Epithelial cell of proximal tubule (primary cell): ENCODE results near the gene ASIC4. TPM values are rescaled to one million over a fixed set of nuclear protein-coding genes. Genes with fewer than 3 reads are reported as not detected.

Source experiments
- DNase-seq: peaks from one replicate; pipeline ENCODE4 v3.0.0-alpha.2; 2011; ENCODE audit warnings: low read depth
- H3K4me3 ChIP-seq: 2 replicates; pipeline ENCODE4 v1.5.1; 2011; ENCODE audit warnings: low read depth, mild to moderate bottlenecking, low read length
- total RNA-seq: library from RNA; depleted of rRNA; stranded (reverse); fragments of >200 nt; gene quantifications from 2 replicates; pipeline ENCODE4 v1.2.3, GENCODE V29; 2015
- TF ChIP-seq, protein P1 (sequence below): conservative IDR thresholded peaks from 2 replicates; pipeline ENCODE4 v1.5.1; 2012; ENCODE audit warnings: low read depth, mild to moderate bottlenecking, low read length

Gene ASIC4
- total RNA-seq, 1 donor from 2014 or later = not detected

- no peak overlapping the region for H3K4me3 ChIP-seq
- DNase-seq = no peak
- TF ChIP-seq, protein P1, sequence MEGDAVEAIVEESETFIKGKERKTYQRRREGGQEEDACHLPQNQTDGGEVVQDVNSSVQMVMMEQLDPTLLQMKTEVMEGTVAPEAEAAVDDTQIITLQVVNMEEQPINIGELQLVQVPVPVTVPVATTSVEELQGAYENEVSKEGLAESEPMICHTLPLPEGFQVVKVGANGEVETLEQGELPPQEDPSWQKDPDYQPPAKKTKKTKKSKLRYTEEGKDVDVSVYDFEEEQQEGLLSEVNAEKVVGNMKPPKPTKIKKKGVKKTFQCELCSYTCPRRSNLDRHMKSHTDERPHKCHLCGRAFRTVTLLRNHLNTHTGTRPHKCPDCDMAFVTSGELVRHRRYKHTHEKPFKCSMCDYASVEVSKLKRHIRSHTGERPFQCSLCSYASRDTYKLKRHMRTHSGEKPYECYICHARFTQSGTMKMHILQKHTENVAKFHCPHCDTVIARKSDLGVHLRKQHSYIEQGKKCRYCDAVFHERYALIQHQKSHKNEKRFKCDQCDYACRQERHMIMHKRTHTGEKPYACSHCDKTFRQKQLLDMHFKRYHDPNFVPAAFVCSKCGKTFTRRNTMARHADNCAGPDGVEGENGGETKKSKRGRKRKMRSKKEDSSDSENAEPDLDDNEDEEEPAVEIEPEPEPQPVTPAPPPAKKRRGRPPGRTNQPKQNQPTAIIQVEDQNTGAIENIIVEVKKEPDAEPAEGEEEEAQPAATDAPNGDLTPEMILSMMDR = no peak
Measured at GRCh38 chr2:219549619-219550018, 35.3 kb downstream of the ASIC4 start.

GRCh38 chr2:219551441-219552381 is 37.4 kb downstream of the ASIC4 start:
- TF ChIP-seq, protein P1 = no peak
- DNase-seq = no peak
- peak overlapping the region; percentile 73 for H3K4me3 ChIP-seq

GRCh38 chr2:219552382-219553167 is 38.3 kb downstream of the ASIC4 start:
- no peak for DNase-seq
- H3K4me3 ChIP-seq = peak overlapping the region; percentile 73
- TF ChIP-seq, protein P1 = no peak

- no peak for DNase-seq
- peak overlapping the region; percentile 73 for H3K4me3 ChIP-seq
- TF ChIP-seq, protein P1 = no peak
Measured at GRCh38 chr2:219553168-219553417, 38.8 kb downstream of the ASIC4 start.

- TF ChIP-seq, protein P1 = no peak
- no peak overlapping the region for H3K4me3 ChIP-seq
- no peak for DNase-seq
Measured at GRCh38 chr2:219553463-219553963, 39.2 kb downstream of the ASIC4 start.

DNA sequence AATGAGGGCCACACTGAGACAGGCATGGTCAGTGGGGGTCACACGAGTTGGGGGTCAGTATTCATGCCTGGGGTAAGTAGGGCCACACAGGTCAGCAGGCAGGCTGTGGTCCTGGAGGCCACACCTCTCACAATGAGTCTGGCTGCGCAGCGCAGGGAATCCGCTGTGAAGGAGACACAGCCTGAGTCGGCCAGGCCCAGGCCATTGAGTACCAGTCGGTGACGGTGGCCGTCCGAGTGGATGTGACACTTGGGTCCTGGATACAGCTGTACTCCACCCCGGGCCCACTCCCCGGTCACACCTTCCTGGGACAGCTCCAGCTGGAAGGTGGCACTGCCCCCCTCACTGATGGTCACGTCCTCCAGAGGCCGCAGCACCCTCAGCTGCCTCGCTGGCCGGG is 40.1 kb downstream of the ASIC4 start:
- H3K4me3 ChIP-seq = no peak overlapping the region
- TF ChIP-seq, protein P1 = no peak
- no peak for DNase-seq
